ENCODE results near the gene ZNF792. TPM values are rescaled to one million over a fixed set of nuclear protein-coding genes. Genes with fewer than 3 reads are reported as not detected.

The ZNF792 gene
- total and polyA plus RNA-seq, 2 donors (not counting 1 experiment from before 2014, with no cell fraction given): 3.8 to 11.2 TPM

- no peaks in the 10 kb centered on the region for H3K36me3 ChIP-seq (replicated peaks in 1 of 2; ENCODE audit: control extremely low read depth in 1 of 2, control insufficient read depth in 1 of 2, extremely low read depth in 1 of 2, insufficient read depth in 2 of 2, low read length in 1 of 2)
- peak overlapping the region; percentile 89 for H3K9ac ChIP-seq (ENCODE audit: low read length)
- Mint-ChIP-seq H3K4me3 (peak overlapping the region; percentile 94), H3K9me3 (ENCODE audit: insufficient read depth) (no peaks in the 10 kb centered on the region), H3K27me3 (peaks cover 10% of the 10 kb centered on the region), H3K4me1 (peaks cover 11% of the 10 kb centered on the region), H3K27ac (no peak overlapping the region)
- TF ChIP-seq CTCF (IDR thresholded peaks at IDR 0.05) (no peak), EZH2 (IDR thresholded peaks at IDR 0.05; ENCODE audit: borderline replicate concordance, insufficient read depth, low read depth, low read length, poor library complexity, severe bottlenecking) (no peak)
- CTCF ChIA-PET: interaction anchor here (1.3 kb wide), 1 partner anchor 11 kb away, joined by 3 read pairs; no protein-coding TSS in a partner anchor
- peak overlapping the region in 1 of 2 donors; percentile 56 for H3K27ac ChIP-seq (ENCODE audit: low read length in 2 of 2)
- no peaks in the 10 kb centered on the region for H4K20me1 ChIP-seq (ENCODE audit: control insufficient read depth, insufficient read depth, low read length, poor library complexity, severe bottlenecking)
- POLR2A ChIA-PET: no interaction called here
- no peaks in the 10 kb centered on the region for H3K79me2 ChIP-seq (ENCODE audit: control insufficient read depth, insufficient read depth, low read length)
- peaks cover 0 to 6% (median 0%) of the 10 kb centered on the region in 3 donors for H3K9me3 ChIP-seq (ENCODE audit: control extremely low read depth in 1 of 3, control insufficient read depth in 2 of 3, insufficient read depth in 1 of 3, low read length in 2 of 3)
- no peak for DNase-seq
- peak overlapping the region in 4 of 5 experiments; percentile 76 to 87 (median 78) for H3K4me3 ChIP-seq (ENCODE audit: control extremely low read depth in 1 of 5, extremely low read depth in 1 of 5, insufficient read depth in 1 of 5, low read depth in 2 of 5, low read length in 4 of 5)
- no CpG with 5 or more reads among the region's 3 CpGs for WGBS (ENCODE audit: insufficient coverage)
- ATAC-seq (ENCODE audit: low read depth): no peak
- peak overlapping the region; percentile 87 for H2AFZ ChIP-seq (ENCODE audit: insufficient read depth, low read depth, low read length, poor library complexity, severe bottlenecking)
- H3K27me3 ChIP-seq (replicated peaks in 1 of 4; ENCODE audit: control extremely low read depth in 1 of 4, control insufficient read depth in 3 of 4, insufficient read depth in 4 of 4, low read length in 3 of 4): no peaks in the 10 kb centered on the region
- intact Hi-C loops (cut with micrococcal nuclease): loop anchor here (1.0 kb wide), 2 partner anchors 153 to 249 kb away; partner anchors contain the start of genes SCGB2B2, ZNF302 and ZNF599
- peak overlapping the region; percentile 94 for H3K4me2 ChIP-seq (replicated peaks; ENCODE audit: low read depth, low read length, poor library complexity, severe bottlenecking)
- peaks cover 6 to 10% of the 10 kb centered on the region in 2 donors for H3K4me1 ChIP-seq (ENCODE audit: control insufficient read depth in 2 of 2, insufficient read depth in 2 of 2, low read length in 2 of 2)
These were observed 37.7 kb downstream of the ZNF792 start for GRCh38 chr19:34926361-34926684.

- no peaks in the 10 kb centered on the region for H3K9me3 Mint-ChIP-seq (ENCODE audit: insufficient read depth)
These were observed 38.7 kb downstream of the ZNF792 start for GRCh38 chr19:34925278-34925855.

More at GRCh38 chr19:34925278-34925855, 38.7 kb downstream of the ZNF792 start:
- ChIA-PET POLR2A (no interaction called here), CTCF (interaction anchor here (1.3 kb wide), 1 partner anchor 10 kb away, joined by 3 read pairs; no protein-coding TSS in a partner anchor)
- Histone ChIP-seq H3K36me3 (replicated peaks in 1 of 2; ENCODE audit: control extremely low read depth in 1 of 2, control insufficient read depth in 1 of 2, extremely low read depth in 1 of 2, insufficient read depth in 2 of 2, low read length in 1 of 2) (no peaks in the 10 kb centered on the region), H3K27me3 (replicated peaks in 1 of 4; ENCODE audit: control extremely low read depth in 1 of 4, control insufficient read depth in 3 of 4, insufficient read depth in 4 of 4, low read length in 3 of 4) (no peaks in the 10 kb centered on the region), H3K9ac (ENCODE audit: low read length) (no peak overlapping the region), H3K27ac (ENCODE audit: low read length in 2 of 2) (no peak overlapping the region), H3K4me1 (ENCODE audit: control insufficient read depth in 2 of 2, insufficient read depth in 2 of 2, low read length in 2 of 2) (peaks cover 6 to 10% of the 10 kb centered on the region in 2 donors), H3K4me3 (ENCODE audit: control extremely low read depth in 1 of 5, extremely low read depth in 1 of 5, insufficient read depth in 1 of 5, low read depth in 2 of 5, low read length in 4 of 5) (no peak overlapping the region), H3K9me3 (ENCODE audit: control extremely low read depth in 1 of 3, control insufficient read depth in 2 of 3, insufficient read depth in 1 of 3, low read length in 2 of 3) (peaks cover 0 to 6% (median 0%) of the 10 kb centered on the region in 3 donors), H3K4me2 (replicated peaks; ENCODE audit: low read depth, low read length, poor library complexity, severe bottlenecking) (no peak overlapping the region), H4K20me1 (ENCODE audit: control insufficient read depth, insufficient read depth, low read length, poor library complexity, severe bottlenecking) (no peaks in the 10 kb centered on the region), H3K79me2 (ENCODE audit: control insufficient read depth, insufficient read depth, low read length) (no peaks in the 10 kb centered on the region), H2AFZ (ENCODE audit: insufficient read depth, low read depth, low read length, poor library complexity, severe bottlenecking) (no peak overlapping the region)
- H3K4me3 Mint-ChIP-seq: no peak overlapping the region
- TF ChIP-seq EZH2 (IDR thresholded peaks at IDR 0.05; ENCODE audit: borderline replicate concordance, insufficient read depth, low read depth, low read length, poor library complexity, severe bottlenecking): no peak
- TF ChIP-seq CTCF (IDR thresholded peaks at IDR 0.05): no peak
- no peak for ATAC-seq (ENCODE audit: low read depth)
- H3K27me3 Mint-ChIP-seq: peaks cover 10% of the 10 kb centered on the region
- H3K27ac Mint-ChIP-seq: no peak overlapping the region
- peaks cover 11% of the 10 kb centered on the region for H3K4me1 Mint-ChIP-seq
- intact Hi-C loops (cut with micrococcal nuclease): no loop called here
- WGBS (ENCODE audit: insufficient coverage): 90% methylated on average over 15 of the region's 15 CpGs
- DNase-seq: no peak

All from B cell (primary cell).